ENCODE measurements around the gene BFSP1. TPM values are rescaled to one million over a fixed set of nuclear protein-coding genes. Genes with fewer than 3 reads are reported as not detected.

Gene BFSP1
- total RNA-seq, 5 donors from 2014 or later (not counting 1 experiment from before 2014, with no cell fraction given) = 0.25 to 0.53 (median 0.30) TPM

- ATAC-seq (replicated peaks in 1 of 4) = no peak
- no peak for DNase-seq
- H3K36me3 ChIP-seq (ENCODE audit: control insufficient read depth in 2 of 2, extremely low read depth in 1 of 2, insufficient read depth in 1 of 2, low read length in 1 of 2) = no peaks in the 10 kb centered on the region
- H3K4me1 Mint-ChIP-seq = peaks cover 4 to 7% (median 6%) of the 10 kb centered on the region in 3 donors
- CTCF ChIA-PET = no interaction called here
- H3K4me1 ChIP-seq (ENCODE audit: control insufficient read depth in 1 of 2, extremely low read depth in 1 of 2, insufficient read depth in 2 of 2, low read length in 2 of 2) = no peaks in the 10 kb centered on the region
- no peak overlapping the region for H3K27ac ChIP-seq (ENCODE audit: low read length)
- H3K9me3 ChIP-seq = no peaks in the 10 kb centered on the region
- peaks cover 0 to 16% of the 10 kb centered on the region in 2 experiments for H3K27me3 ChIP-seq (replicated peaks in 1 of 2; ENCODE audit: control insufficient read depth in 2 of 2, extremely low read depth in 1 of 2, insufficient read depth in 2 of 2, low read length in 1 of 2)
- peaks cover 27 to 38% of the 10 kb centered on the region in 2 donors for H3K27me3 Mint-ChIP-seq
- no peaks in the 10 kb centered on the region for H3K9me3 Mint-ChIP-seq
- no peaks in the 10 kb centered on the region for H3K36me3 Mint-ChIP-seq
- no peak overlapping the region for H3K4me3 ChIP-seq (ENCODE audit: control insufficient read depth in 1 of 2, extremely low read depth in 1 of 2, low read length in 1 of 2)
- no peak overlapping the region for H3K4me3 Mint-ChIP-seq
- no peak overlapping the region for H3K27ac Mint-ChIP-seq
- POLR2A ChIA-PET = no interaction called here
- WGBS (ENCODE audit: insufficient coverage) = no CpG with 5 or more reads among the region's 1 CpG
Observed at GRCh38 chr20:17457079-17457478, 74.1 kb downstream of the BFSP1 start.

- POLR2A ChIA-PET = no interaction called here
- Histone ChIP-seq H3K4me3 (ENCODE audit: control insufficient read depth in 1 of 2, extremely low read depth in 1 of 2, low read length in 1 of 2) (no peak overlapping the region), H3K9me3 (no peaks in the 10 kb centered on the region), H3K27me3 (replicated peaks in 1 of 2; ENCODE audit: control insufficient read depth in 2 of 2, extremely low read depth in 1 of 2, insufficient read depth in 2 of 2, low read length in 1 of 2) (peaks cover 0 to 16% of the 10 kb centered on the region in 2 experiments), H3K27ac (ENCODE audit: low read length) (no peak overlapping the region), H3K4me1 (ENCODE audit: control insufficient read depth in 1 of 2, extremely low read depth in 1 of 2, insufficient read depth in 2 of 2, low read length in 2 of 2) (no peaks in the 10 kb centered on the region), H3K36me3 (ENCODE audit: control insufficient read depth in 2 of 2, extremely low read depth in 1 of 2, insufficient read depth in 1 of 2, low read length in 1 of 2) (no peaks in the 10 kb centered on the region)
- no peak for ATAC-seq (replicated peaks in 1 of 4)
- DNase-seq = no peak
- H3K4me1 Mint-ChIP-seq = peaks cover 4 to 7% (median 6%) of the 10 kb centered on the region in 3 donors
- H3K4me3 Mint-ChIP-seq = no peak overlapping the region
- WGBS (ENCODE audit: insufficient coverage) = 70% methylated on average over 4 of the region's 8 CpGs
- H3K36me3 Mint-ChIP-seq = no peaks in the 10 kb centered on the region
- CTCF ChIA-PET = no interaction called here
- H3K27ac Mint-ChIP-seq = no peak overlapping the region
- H3K27me3 Mint-ChIP-seq = peaks cover 35 to 43% of the 10 kb centered on the region in 2 donors
- no peaks in the 10 kb centered on the region for H3K9me3 Mint-ChIP-seq
Observed at GRCh38 chr20:17456279-17456678, 74.9 kb downstream of the BFSP1 start.

- Histone ChIP-seq H3K4me1 (ENCODE audit: control insufficient read depth in 1 of 2, extremely low read depth in 1 of 2, insufficient read depth in 2 of 2, low read length in 2 of 2) (no peaks in the 10 kb centered on the region), H3K4me3 (ENCODE audit: control insufficient read depth in 1 of 2, extremely low read depth in 1 of 2, low read length in 1 of 2) (no peak overlapping the region), H3K36me3 (ENCODE audit: control insufficient read depth in 2 of 2, extremely low read depth in 1 of 2, insufficient read depth in 1 of 2, low read length in 1 of 2) (no peaks in the 10 kb centered on the region), H3K9me3 (no peaks in the 10 kb centered on the region), H3K27ac (ENCODE audit: low read length) (no peak overlapping the region), H3K27me3 (replicated peaks in 1 of 2; ENCODE audit: control insufficient read depth in 2 of 2, extremely low read depth in 1 of 2, insufficient read depth in 2 of 2, low read length in 1 of 2) (peaks cover 0 to 22% of the 10 kb centered on the region in 2 experiments)
- no peak overlapping the region for H3K27ac Mint-ChIP-seq
- ATAC-seq (replicated peaks in 1 of 4) (no peak), DNase-seq (no peak)
- POLR2A ChIA-PET = no interaction called here
- peaks cover 37 to 48% of the 10 kb centered on the region in 2 donors for H3K27me3 Mint-ChIP-seq
- no peaks in the 10 kb centered on the region for H3K4me1 Mint-ChIP-seq
- no peaks in the 10 kb centered on the region for H3K9me3 Mint-ChIP-seq
- CTCF ChIA-PET = no interaction called here
- no peak overlapping the region for H3K4me3 Mint-ChIP-seq
- H3K36me3 Mint-ChIP-seq = no peaks in the 10 kb centered on the region
- WGBS (ENCODE audit: insufficient coverage) = 89% methylated on average over 19 of the region's 22 CpGs
Observed at GRCh38 chr20:17453592-17453991, 77.6 kb downstream of the BFSP1 start.

- Mint-ChIP-seq H3K4me1 (no peaks in the 10 kb centered on the region), H3K36me3 (no peaks in the 10 kb centered on the region), H3K4me3 (no peak overlapping the region), H3K27ac (peak overlapping the region in 1 of 2 donors; percentile 31), H3K27me3 (peaks cover 37 to 42% of the 10 kb centered on the region in 2 donors), H3K9me3 (no peaks in the 10 kb centered on the region)
- Histone ChIP-seq H3K36me3 (ENCODE audit: control insufficient read depth in 2 of 2, extremely low read depth in 1 of 2, insufficient read depth in 1 of 2, low read length in 1 of 2) (no peaks in the 10 kb centered on the region), H3K27me3 (replicated peaks in 1 of 2; ENCODE audit: control insufficient read depth in 2 of 2, extremely low read depth in 1 of 2, insufficient read depth in 2 of 2, low read length in 1 of 2) (peaks cover 0 to 22% of the 10 kb centered on the region in 2 experiments), H3K4me1 (ENCODE audit: control insufficient read depth in 1 of 2, extremely low read depth in 1 of 2, insufficient read depth in 2 of 2, low read length in 2 of 2) (no peaks in the 10 kb centered on the region), H3K27ac (ENCODE audit: low read length) (no peak overlapping the region), H3K4me3 (ENCODE audit: control insufficient read depth in 1 of 2, extremely low read depth in 1 of 2, low read length in 1 of 2) (no peak overlapping the region), H3K9me3 (no peaks in the 10 kb centered on the region)
- no peak for DNase-seq
- CTCF ChIA-PET = no interaction called here
- ATAC-seq (replicated peaks in 1 of 4) = no peak
- WGBS (ENCODE audit: insufficient coverage) = 100% methylated on average over 2 of the region's 3 CpGs
- POLR2A ChIA-PET = no interaction called here
Observed at GRCh38 chr20:17452441-17452840, 78.7 kb downstream of the BFSP1 start.

- CTCF ChIA-PET = interaction anchor here in 1 of 2 donors (0.6 kb wide), 1 partner anchor 1607 kb away, joined by 9 read pairs; no protein-coding TSS in a partner anchor
- no peak overlapping the region for H3K4me3 ChIP-seq (ENCODE audit: control insufficient read depth in 1 of 2, extremely low read depth in 1 of 2, low read length in 1 of 2)
- no peak for DNase-seq
- Mint-ChIP-seq H3K36me3 (no peaks in the 10 kb centered on the region), H3K4me3 (no peak overlapping the region), H3K27ac (no peak overlapping the region), H3K9me3 (no peaks in the 10 kb centered on the region), H3K4me1 (no peaks in the 10 kb centered on the region), H3K27me3 (peaks cover 23 to 27% of the 10 kb centered on the region in 2 donors)
- POLR2A ChIA-PET = no interaction called here
- no peak for ATAC-seq (replicated peaks in 1 of 4)
- no peaks in the 10 kb centered on the region for H3K9me3 ChIP-seq
- no peak overlapping the region for H3K27ac ChIP-seq (ENCODE audit: low read length)
- peaks cover 0 to 16% of the 10 kb centered on the region in 2 experiments for H3K27me3 ChIP-seq (replicated peaks in 1 of 2; ENCODE audit: control insufficient read depth in 2 of 2, extremely low read depth in 1 of 2, insufficient read depth in 2 of 2, low read length in 1 of 2)
- WGBS (ENCODE audit: insufficient coverage) = 86% methylated on average over 1 of the region's 2 CpGs
- no peaks in the 10 kb centered on the region for H3K4me1 ChIP-seq (ENCODE audit: control insufficient read depth in 1 of 2, extremely low read depth in 1 of 2, insufficient read depth in 2 of 2, low read length in 2 of 2)
- no peaks in the 10 kb centered on the region for H3K36me3 ChIP-seq (ENCODE audit: control insufficient read depth in 2 of 2, extremely low read depth in 1 of 2, insufficient read depth in 1 of 2, low read length in 1 of 2)
Observed at GRCh38 chr20:17449031-17449430, 82.1 kb downstream of the BFSP1 start.

- H3K4me1 Mint-ChIP-seq = no peaks in the 10 kb centered on the region
- no peak overlapping the region for H3K27ac ChIP-seq (ENCODE audit: low read length)
- H3K9me3 Mint-ChIP-seq = no peaks in the 10 kb centered on the region
- H3K4me3 Mint-ChIP-seq = no peak overlapping the region
- peaks cover 0 to 15% of the 10 kb centered on the region in 2 experiments for H3K27me3 ChIP-seq (replicated peaks in 1 of 2; ENCODE audit: control insufficient read depth in 2 of 2, extremely low read depth in 1 of 2, insufficient read depth in 2 of 2, low read length in 1 of 2)
- H3K27ac Mint-ChIP-seq = no peak overlapping the region
- H3K36me3 Mint-ChIP-seq = no peaks in the 10 kb centered on the region
- ATAC-seq (replicated peaks in 1 of 4) (no peak), DNase-seq (no peak)
- H3K27me3 Mint-ChIP-seq = peaks cover 18 to 29% of the 10 kb centered on the region in 2 donors
- POLR2A ChIA-PET = no interaction called here
- no peaks in the 10 kb centered on the region for H3K9me3 ChIP-seq
- no peaks in the 10 kb centered on the region for H3K36me3 ChIP-seq (ENCODE audit: control insufficient read depth in 2 of 2, extremely low read depth in 1 of 2, insufficient read depth in 1 of 2, low read length in 1 of 2)
- WGBS (ENCODE audit: insufficient coverage) = no CpG with 5 or more reads among the region's 2 CpGs
- CTCF ChIA-PET = no interaction called here
- no peaks in the 10 kb centered on the region for H3K4me1 ChIP-seq (ENCODE audit: control insufficient read depth in 1 of 2, extremely low read depth in 1 of 2, insufficient read depth in 2 of 2, low read length in 2 of 2)
- H3K4me3 ChIP-seq (ENCODE audit: control insufficient read depth in 1 of 2, extremely low read depth in 1 of 2, low read length in 1 of 2) = no peak overlapping the region
Observed at GRCh38 chr20:17448071-17448470, 83.1 kb downstream of the BFSP1 start.

GRCh38 chr20:17446171-17446570 lies 85.0 kb downstream of the BFSP1 start:
- H3K4me3 Mint-ChIP-seq = no peak overlapping the region
- 89% methylated on average over 2 of the region's 5 CpGs for WGBS (ENCODE audit: insufficient coverage)
- ATAC-seq (replicated peaks in 1 of 4) (no peak), DNase-seq (no peak)
- no peaks in the 10 kb centered on the region for H3K36me3 Mint-ChIP-seq
- H3K27ac Mint-ChIP-seq = no peak overlapping the region
- H3K4me1 ChIP-seq (ENCODE audit: control insufficient read depth in 1 of 2, extremely low read depth in 1 of 2, insufficient read depth in 2 of 2, low read length in 2 of 2) = no peaks in the 10 kb centered on the region
- H3K4me1 Mint-ChIP-seq = no peaks in the 10 kb centered on the region
- ChIA-PET CTCF (no interaction called here), POLR2A (no interaction called here)
- peaks cover 0 to 18% of the 10 kb centered on the region in 2 experiments for H3K27me3 ChIP-seq (replicated peaks in 1 of 2; ENCODE audit: control insufficient read depth in 2 of 2, extremely low read depth in 1 of 2, insufficient read depth in 2 of 2, low read length in 1 of 2)
- no peaks in the 10 kb centered on the region for H3K9me3 ChIP-seq
- no peak overlapping the region for H3K4me3 ChIP-seq (ENCODE audit: control insufficient read depth in 1 of 2, extremely low read depth in 1 of 2, low read length in 1 of 2)
- H3K9me3 Mint-ChIP-seq = peaks cover 3 to 5% (median 4%) of the 10 kb centered on the region in 3 donors
- no peak overlapping the region for H3K27ac ChIP-seq (ENCODE audit: low read length)
- H3K27me3 Mint-ChIP-seq = peaks cover 11 to 26% of the 10 kb centered on the region in 2 donors
- no peaks in the 10 kb centered on the region for H3K36me3 ChIP-seq (ENCODE audit: control insufficient read depth in 2 of 2, extremely low read depth in 1 of 2, insufficient read depth in 1 of 2, low read length in 1 of 2)
